NCI-H524 (cell line): ENCODE results near the gene LSM11.

Source experiments
- DNase-seq, 2 experiments: peaks; one replicate each; lab custom pipeline; 2025; lab: John Stamatoyannopoulos, UW

LSM11 gene

GRCh38 chr5:157772127-157772526 lies 28.6 kb downstream of the LSM11 start:
- DNase-seq = no peak

- DNase-seq = no peak
Measured at GRCh38 chr5:157778121-157778805, 34.8 kb downstream of the LSM11 start.

GRCh38 chr5:157779221-157779620 lies 35.7 kb downstream of the LSM11 start:
- DNase-seq = no peak

GRCh38 chr5:157785801-157786200 lies 42.3 kb downstream of the LSM11 start:
- DNase-seq = no peak

GRCh38 chr5:157793301-157793700 lies 49.8 kb downstream of the LSM11 start:
- no peak for DNase-seq

GRCh38 chr5:157799578-157799977 lies 56.1 kb downstream of the LSM11 start:
- DNase-seq = no peak

- no peak for DNase-seq
Measured at GRCh38 chr5:157800137-157800536, 56.6 kb downstream of the LSM11 start.

GRCh38 chr5:157802736-157803135 lies 59.2 kb downstream of the LSM11 start:
- DNase-seq = no peak

- DNase-seq = no peak
Measured at GRCh38 chr5:157808043-157808442, 64.5 kb downstream of the LSM11 start.
